ENCODE data around the gene HAPSTR1. TPM values are rescaled to one million over a fixed set of nuclear protein-coding genes. Genes with fewer than 3 reads are reported as not detected.

HAPSTR1 gene
- total RNA-seq, 1 experiment from 2014 or later = 88.9 TPM

GRCh38 chr16:9122969-9123368, 31.5 kb downstream of the HAPSTR1 start:
- Mint-ChIP-seq H3K4me1 (ENCODE audit: insufficient read depth, unreplicated experiment) (peaks cover 12% of the 10 kb centered on the region), H3K27ac (ENCODE audit: low read depth, unreplicated experiment) (no peak overlapping the region), H3K36me3 (ENCODE audit: insufficient read depth, unreplicated experiment) (peaks cover 66% of the 10 kb centered on the region), H3K9me3 (ENCODE audit: unreplicated experiment) (no peaks in the 10 kb centered on the region), H3K4me3 (ENCODE audit: unreplicated experiment) (no peak overlapping the region), H3K27me3 (ENCODE audit: insufficient read depth, unreplicated experiment) (no peaks in the 10 kb centered on the region)
- no TSS peak for BruUV-seq (replicated peaks)
- ChIA-PET POLR2A (no interaction called here), CTCF (interaction anchor here (0.9 to 1.7 kb wide), 2 partner anchors 16 to 114 kb away, joined by 3 to 9 read pairs; no protein-coding TSS in a partner anchor)
- intact Hi-C loops (cut with micrococcal nuclease) = no loop called here
- TF ChIP-seq CTCF (IDR thresholded peaks at IDR 0.05; ENCODE audit: unreplicated experiment) = no peak
- no peak for DNase-seq (ENCODE audit: unreplicated experiment)

GRCh38 chr16:9123401-9123800, 32.0 kb downstream of the HAPSTR1 start:
- no peaks in the 10 kb centered on the region for H3K9me3 Mint-ChIP-seq (ENCODE audit: unreplicated experiment)
- ChIA-PET POLR2A (no interaction called here), CTCF (no interaction called here)
- intact Hi-C loops (cut with micrococcal nuclease) = no loop called here
- peaks cover 62% of the 10 kb centered on the region for H3K36me3 Mint-ChIP-seq (ENCODE audit: insufficient read depth, unreplicated experiment)
- no peaks in the 10 kb centered on the region for H3K27me3 Mint-ChIP-seq (ENCODE audit: insufficient read depth, unreplicated experiment)
- peak overlapping the region; percentile 16 for H3K27ac Mint-ChIP-seq (ENCODE audit: low read depth, unreplicated experiment)
- no TSS peak for BruUV-seq (replicated peaks)
- no peak overlapping the region for H3K4me3 Mint-ChIP-seq (ENCODE audit: unreplicated experiment)
- DNase-seq (ENCODE audit: unreplicated experiment) = no peak
- no peak for TF ChIP-seq CTCF (IDR thresholded peaks at IDR 0.05; ENCODE audit: unreplicated experiment)
- H3K4me1 Mint-ChIP-seq (ENCODE audit: insufficient read depth, unreplicated experiment) = peaks cover 12% of the 10 kb centered on the region

GRCh38 chr16:9123871-9124270, 32.4 kb downstream of the HAPSTR1 start:
- Mint-ChIP-seq H3K9me3 (ENCODE audit: unreplicated experiment) (no peaks in the 10 kb centered on the region), H3K36me3 (ENCODE audit: insufficient read depth, unreplicated experiment) (peaks cover 57% of the 10 kb centered on the region), H3K27me3 (ENCODE audit: insufficient read depth, unreplicated experiment) (no peaks in the 10 kb centered on the region), H3K4me1 (ENCODE audit: insufficient read depth, unreplicated experiment) (peaks cover 12% of the 10 kb centered on the region), H3K27ac (ENCODE audit: low read depth, unreplicated experiment) (peak overlapping the region; percentile 16), H3K4me3 (ENCODE audit: unreplicated experiment) (no peak overlapping the region)
- TF ChIP-seq CTCF (IDR thresholded peaks at IDR 0.05; ENCODE audit: unreplicated experiment) = no peak
- intact Hi-C loops (cut with micrococcal nuclease) = no loop called here
- BruUV-seq (replicated peaks) = no TSS peak
- ChIA-PET CTCF (no interaction called here), POLR2A (no interaction called here)
- peak; percentile 67 for DNase-seq (ENCODE audit: unreplicated experiment)

GRCh38 chr16:9124444-9124843, 33.0 kb downstream of the HAPSTR1 start:
- no peaks in the 10 kb centered on the region for H3K27me3 Mint-ChIP-seq (ENCODE audit: insufficient read depth, unreplicated experiment)
- no peak for TF ChIP-seq CTCF (IDR thresholded peaks at IDR 0.05; ENCODE audit: unreplicated experiment)
- no peak overlapping the region for H3K4me3 Mint-ChIP-seq (ENCODE audit: unreplicated experiment)
- CTCF ChIA-PET = interaction anchor here (1.1 kb wide), 1 partner anchor 11 kb away, joined by 3 read pairs; no protein-coding TSS in a partner anchor
- intact Hi-C loops (cut with micrococcal nuclease) = no loop called here
- peaks cover 12% of the 10 kb centered on the region for H3K4me1 Mint-ChIP-seq (ENCODE audit: insufficient read depth, unreplicated experiment)
- POLR2A ChIA-PET = interaction anchor here (1.0 to 1.2 kb wide), 2 partner anchors 10 to 13 kb away, joined by 3 read pairs; no protein-coding TSS in a partner anchor
- H3K27ac Mint-ChIP-seq (ENCODE audit: low read depth, unreplicated experiment) = no peak overlapping the region
- no TSS peak for BruUV-seq (replicated peaks)
- no peaks in the 10 kb centered on the region for H3K9me3 Mint-ChIP-seq (ENCODE audit: unreplicated experiment)
- no peak for DNase-seq (ENCODE audit: unreplicated experiment)
- peaks cover 52% of the 10 kb centered on the region for H3K36me3 Mint-ChIP-seq (ENCODE audit: insufficient read depth, unreplicated experiment)
